ENCODE results near the gene FBL. TPM values are rescaled to one million over a fixed set of nuclear protein-coding genes. Genes with fewer than 3 reads are reported as not detected.
A peak's percentile ranks its signal among the peaks of the same experiment; 100 is the strongest.

Gene FBL
- total RNA-seq, 1 donor from 2014 or later, result 250 TPM

GRCh38 chr19:39850892-39851291 is 4.7 kb upstream of the FBL start:
- no peak overlapping the region for H3K4me3 Mint-ChIP-seq (ENCODE audit: low read depth)
- peaks cover 11% of the 10 kb centered on the region for H3K4me1 Mint-ChIP-seq (ENCODE audit: low read depth)
- no peaks in the 10 kb centered on the region for H3K9me3 Mint-ChIP-seq (ENCODE audit: low read depth)
- H3K36me3 Mint-ChIP-seq (ENCODE audit: insufficient read depth), result no peaks in the 10 kb centered on the region
- no peak overlapping the region for H3K27ac Mint-ChIP-seq
- H3K27me3 Mint-ChIP-seq, result peaks cover 10% of the 10 kb centered on the region
- TF ChIP-seq CTCF (IDR thresholded peaks at IDR 0.05; ENCODE audit: unreplicated experiment), result no peak
- DNase-seq (ENCODE audit: low spot score, unreplicated experiment), result no peak

- Mint-ChIP-seq H3K27ac (no peak overlapping the region), H3K36me3 (ENCODE audit: insufficient read depth) (no peaks in the 10 kb centered on the region), H3K27me3 (peaks cover 3% of the 10 kb centered on the region), H3K4me1 (ENCODE audit: low read depth) (peaks cover 29% of the 10 kb centered on the region), H3K9me3 (ENCODE audit: low read depth) (no peaks in the 10 kb centered on the region), H3K4me3 (ENCODE audit: low read depth) (no peak overlapping the region)
- no peak for DNase-seq (ENCODE audit: low spot score, unreplicated experiment)
- TF ChIP-seq CTCF (IDR thresholded peaks at IDR 0.05; ENCODE audit: unreplicated experiment), result no peak
Measured at GRCh38 chr19:39848392-39848791, 2.2 kb upstream of the FBL start.

- Mint-ChIP-seq H3K27ac (peak overlapping the region; percentile 93), H3K27me3 (peaks cover 3% of the 10 kb centered on the region), H3K4me1 (ENCODE audit: low read depth) (peaks cover 30% of the 10 kb centered on the region), H3K9me3 (ENCODE audit: low read depth) (no peaks in the 10 kb centered on the region), H3K36me3 (ENCODE audit: insufficient read depth) (peaks cover under 1% of the 10 kb centered on the region), H3K4me3 (ENCODE audit: low read depth) (no peak overlapping the region)
- DNase-seq (ENCODE audit: low spot score, unreplicated experiment), result no peak
- TF ChIP-seq CTCF (IDR thresholded peaks at IDR 0.05; ENCODE audit: unreplicated experiment), result no peak
Measured at GRCh38 chr19:39847525-39847924, 1.3 kb upstream of the FBL start.

- Mint-ChIP-seq H3K4me1 (ENCODE audit: low read depth) (peaks cover 33% of the 10 kb centered on the region), H3K27me3 (peaks cover 3% of the 10 kb centered on the region), H3K36me3 (ENCODE audit: insufficient read depth) (peaks cover 2% of the 10 kb centered on the region), H3K9me3 (ENCODE audit: low read depth) (no peaks in the 10 kb centered on the region), H3K4me3 (ENCODE audit: low read depth) (peak overlapping the region; percentile 92), H3K27ac (peak overlapping the region; percentile 93)
- TF ChIP-seq CTCF (IDR thresholded peaks at IDR 0.05; ENCODE audit: unreplicated experiment), result no peak
- no peak for DNase-seq (ENCODE audit: low spot score, unreplicated experiment)
Measured at GRCh38 chr19:39846678-39847486, 703 bp upstream of the FBL start.

GRCh38 chr19:39845584-39845932 is 621 bp downstream of the FBL start:
- DNase-seq (ENCODE audit: low spot score, unreplicated experiment), result no peak
- Mint-ChIP-seq H3K36me3 (ENCODE audit: insufficient read depth) (peaks cover 2% of the 10 kb centered on the region), H3K27ac (peak overlapping the region; percentile 93), H3K27me3 (peaks cover 3% of the 10 kb centered on the region), H3K4me3 (ENCODE audit: low read depth) (peak overlapping the region; percentile 92), H3K9me3 (ENCODE audit: low read depth) (no peaks in the 10 kb centered on the region), H3K4me1 (ENCODE audit: low read depth) (peaks cover 33% of the 10 kb centered on the region)
- no peak for TF ChIP-seq CTCF (IDR thresholded peaks at IDR 0.05; ENCODE audit: unreplicated experiment)
